GM13976 (cell line): ENCODE measurements around the gene PCDHB16.
"Not testable (repeated sequence)": the region's sequence is repeated elsewhere in the genome, so short reads cannot be mapped to it uniquely, and the experiment has no call there.

ENCODE experiments used
- DNase-seq: peaks from one replicate; pipeline ENCODE4 v3.0.0; 2012; ENCODE audit warnings: low spot score
- in situ Hi-C: fragments of 300-500 bp; cut with MboI; formaldehyde crosslinking; loops from one replicate; pipeline ENCODE4 v1.12.0; 2022; ENCODE audit warnings: low sequenced_read_pairs, mixed read lengths, inconsistent platforms; ENCODE audit not compliant: unreplicated experiment
- TF ChIP-seq, protein P1 (sequence below): IDR thresholded peaks from 2 replicates; pipeline ENCODE4 v1.5.1; 2012; ENCODE audit warnings: borderline replicate concordance, mild to moderate bottlenecking; ENCODE audit not compliant: insufficient read depth; ENCODE audit errors: extremely low read depth, missing control alignments, control extremely low read depth

Gene PCDHB16

DNA sequence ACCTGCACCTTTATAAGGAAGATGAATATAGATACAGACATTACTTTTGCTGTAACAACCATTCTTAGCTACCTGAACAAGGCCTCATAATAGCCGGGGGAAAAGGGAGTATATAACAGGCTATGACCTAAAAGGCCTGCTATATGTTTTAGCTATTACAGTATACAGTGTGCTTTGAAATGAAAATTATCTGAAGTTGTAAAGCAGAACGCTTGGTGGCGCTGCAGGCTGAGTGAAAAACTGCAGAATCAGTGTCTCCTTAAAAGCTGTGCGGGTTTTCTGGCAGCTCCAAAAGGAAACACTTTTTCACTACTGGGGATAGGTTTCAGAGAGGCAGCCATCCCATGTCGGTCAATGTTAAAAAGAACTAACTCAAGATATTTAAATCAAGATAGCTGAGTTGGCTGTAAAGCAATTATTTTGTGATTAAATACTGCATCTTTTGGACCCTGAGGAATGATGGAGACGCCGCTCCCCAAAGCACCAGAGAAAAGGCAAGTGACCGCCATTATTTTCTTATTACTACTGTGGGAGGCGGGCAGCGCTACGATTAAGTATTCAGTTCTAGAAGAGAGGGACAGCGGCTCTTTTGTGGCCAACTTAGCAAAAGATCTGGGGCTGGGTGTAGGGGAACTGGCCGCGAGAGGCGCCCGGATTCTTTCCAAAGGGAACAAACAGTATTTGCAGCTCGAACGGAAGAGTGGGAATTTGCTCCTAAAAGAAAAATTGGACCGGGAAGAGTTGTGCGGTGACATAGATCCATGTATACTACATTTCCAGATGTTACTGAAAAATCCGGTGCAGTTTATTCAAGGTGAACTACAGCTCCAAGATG, 26.4 kb upstream of the PCDHB16 start:
- no peak for DNase-seq
- in situ Hi-C loops = no loop called here
- TF ChIP-seq, protein P1, sequence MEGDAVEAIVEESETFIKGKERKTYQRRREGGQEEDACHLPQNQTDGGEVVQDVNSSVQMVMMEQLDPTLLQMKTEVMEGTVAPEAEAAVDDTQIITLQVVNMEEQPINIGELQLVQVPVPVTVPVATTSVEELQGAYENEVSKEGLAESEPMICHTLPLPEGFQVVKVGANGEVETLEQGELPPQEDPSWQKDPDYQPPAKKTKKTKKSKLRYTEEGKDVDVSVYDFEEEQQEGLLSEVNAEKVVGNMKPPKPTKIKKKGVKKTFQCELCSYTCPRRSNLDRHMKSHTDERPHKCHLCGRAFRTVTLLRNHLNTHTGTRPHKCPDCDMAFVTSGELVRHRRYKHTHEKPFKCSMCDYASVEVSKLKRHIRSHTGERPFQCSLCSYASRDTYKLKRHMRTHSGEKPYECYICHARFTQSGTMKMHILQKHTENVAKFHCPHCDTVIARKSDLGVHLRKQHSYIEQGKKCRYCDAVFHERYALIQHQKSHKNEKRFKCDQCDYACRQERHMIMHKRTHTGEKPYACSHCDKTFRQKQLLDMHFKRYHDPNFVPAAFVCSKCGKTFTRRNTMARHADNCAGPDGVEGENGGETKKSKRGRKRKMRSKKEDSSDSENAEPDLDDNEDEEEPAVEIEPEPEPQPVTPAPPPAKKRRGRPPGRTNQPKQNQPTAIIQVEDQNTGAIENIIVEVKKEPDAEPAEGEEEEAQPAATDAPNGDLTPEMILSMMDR = no peak

DNA sequence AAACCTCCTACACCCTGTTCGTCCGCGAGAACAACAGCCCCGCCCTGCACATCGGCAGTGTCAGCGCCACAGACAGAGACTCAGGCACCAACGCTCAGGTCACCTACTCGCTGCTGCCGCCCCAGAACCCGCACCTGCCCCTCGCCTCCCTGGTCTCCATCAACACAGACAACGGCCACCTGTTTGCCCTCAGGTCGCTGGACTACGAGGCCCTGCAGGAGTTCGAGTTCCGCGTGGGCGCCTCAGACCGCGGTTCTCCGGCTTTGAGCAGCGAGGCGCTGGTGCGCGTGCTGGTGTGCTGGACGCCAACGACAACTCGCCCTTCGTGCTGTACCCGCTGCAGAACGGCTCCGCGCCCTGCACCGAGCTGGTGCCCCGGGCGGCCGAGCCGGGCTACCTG, 24.8 kb upstream of the PCDHB16 start:
- in situ Hi-C loops, DNase-seq: not testable (repeated sequence)

DNA sequence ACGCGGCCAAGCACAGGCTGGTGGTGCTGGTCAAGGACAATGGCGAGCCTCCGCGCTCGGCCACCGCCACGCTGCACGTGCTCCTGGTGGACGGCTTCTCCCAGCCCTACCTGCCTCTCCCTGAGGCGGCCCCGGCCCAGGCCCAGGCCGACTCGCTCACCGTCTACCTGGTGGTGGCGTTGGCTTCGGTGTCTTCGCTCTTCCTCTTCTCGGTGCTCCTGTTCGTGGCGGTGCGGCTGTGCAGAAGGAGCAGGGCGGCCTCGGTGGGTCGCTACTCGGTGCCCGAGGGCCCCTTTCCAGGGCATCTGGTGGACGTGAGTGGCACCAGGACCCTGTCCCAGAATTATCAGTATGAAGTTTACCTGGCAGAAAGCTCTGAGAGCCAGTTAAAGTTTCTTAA, 24.3 kb upstream of the PCDHB16 start:
- DNase-seq, in situ Hi-C loops: not testable (repeated sequence)

DNA sequence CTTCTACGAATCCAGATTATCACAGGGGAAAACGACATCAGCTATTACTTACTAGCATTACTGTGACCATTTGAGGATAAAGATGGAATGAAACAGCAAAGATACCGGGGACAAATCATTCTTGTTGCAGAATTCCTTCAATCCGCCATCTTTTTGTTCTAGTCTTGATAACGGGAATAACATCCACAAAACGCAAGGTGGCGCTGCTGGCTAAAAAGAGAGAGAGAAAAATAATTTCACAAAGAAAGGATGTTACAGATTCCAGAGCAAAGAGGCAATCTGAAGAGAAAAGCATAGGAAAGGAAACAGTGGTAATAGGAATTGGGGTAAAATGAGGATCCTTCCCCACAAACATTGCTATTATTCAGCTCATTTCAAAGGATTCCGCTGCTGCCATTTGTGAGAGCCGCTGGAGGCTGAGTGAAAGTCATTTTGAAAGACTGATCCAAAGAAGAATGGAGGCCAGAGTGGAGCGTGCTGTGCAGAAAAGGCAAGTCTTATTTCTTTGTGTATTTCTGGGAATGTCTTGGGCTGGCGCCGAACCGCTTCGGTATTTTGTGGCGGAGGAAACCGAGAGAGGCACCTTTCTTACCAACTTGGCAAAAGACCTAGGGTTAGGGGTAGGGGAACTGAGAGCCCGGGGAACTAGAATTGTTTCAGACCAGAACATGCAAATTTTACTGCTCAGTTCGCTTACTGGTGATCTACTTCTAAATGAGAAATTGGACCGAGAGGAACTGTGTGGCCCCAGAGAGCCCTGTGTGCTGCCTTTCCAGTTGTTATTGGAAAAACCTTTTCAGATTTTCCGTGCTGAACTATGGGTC, 9.6 kb upstream of the PCDHB16 start, which contains the start of gene PCDHB7:
Gene PCDHB7 (plus strand): TSS at position 264 of the 824 bp plus-strand sequence. CDS start 192 bp downstream, at position 456.
- in situ Hi-C loops = no loop called here
- DNase-seq = no peak
- TF ChIP-seq, protein P1 = no peak

DNA sequence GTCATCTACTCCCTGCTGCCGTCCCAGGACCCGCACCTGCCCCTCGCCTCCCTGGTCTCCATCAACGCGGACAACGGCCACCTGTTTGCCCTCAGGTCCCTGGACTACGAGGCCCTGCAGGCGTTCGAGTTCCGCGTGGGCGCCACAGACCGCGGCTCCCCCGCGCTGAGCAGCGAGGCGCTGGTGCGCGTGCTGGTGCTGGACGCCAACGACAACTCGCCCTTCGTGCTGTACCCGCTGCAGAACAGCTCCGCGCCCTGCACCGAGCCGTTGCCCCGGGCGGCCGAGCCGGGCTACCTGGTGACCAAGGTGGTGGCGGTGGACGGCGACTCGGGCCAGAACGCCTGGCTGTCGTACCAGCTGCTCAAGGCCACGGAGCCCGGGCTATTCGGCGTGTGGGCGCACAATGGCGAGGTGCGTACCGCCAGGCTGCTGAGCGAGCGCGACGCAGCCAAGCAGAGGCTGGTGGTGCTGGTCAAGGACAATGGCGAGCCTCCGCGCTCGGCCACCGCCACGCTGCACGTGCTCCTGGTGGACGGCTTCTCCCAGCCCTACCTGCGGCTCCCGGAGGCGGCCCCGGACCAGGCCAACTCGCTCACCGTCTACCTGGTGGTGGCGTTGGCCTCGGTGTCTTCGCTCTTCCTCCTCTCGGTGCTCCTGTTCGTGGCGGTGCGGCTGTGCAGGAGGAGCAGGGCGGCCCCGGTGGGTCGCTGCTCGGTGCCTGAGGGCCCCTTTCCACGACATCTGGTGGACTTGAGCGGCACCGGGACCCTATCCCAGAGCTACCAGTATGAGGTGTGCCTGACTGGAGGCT, 7.7 kb upstream of the PCDHB16 start:
- DNase-seq, in situ Hi-C loops: not testable (repeated sequence)

DNA sequence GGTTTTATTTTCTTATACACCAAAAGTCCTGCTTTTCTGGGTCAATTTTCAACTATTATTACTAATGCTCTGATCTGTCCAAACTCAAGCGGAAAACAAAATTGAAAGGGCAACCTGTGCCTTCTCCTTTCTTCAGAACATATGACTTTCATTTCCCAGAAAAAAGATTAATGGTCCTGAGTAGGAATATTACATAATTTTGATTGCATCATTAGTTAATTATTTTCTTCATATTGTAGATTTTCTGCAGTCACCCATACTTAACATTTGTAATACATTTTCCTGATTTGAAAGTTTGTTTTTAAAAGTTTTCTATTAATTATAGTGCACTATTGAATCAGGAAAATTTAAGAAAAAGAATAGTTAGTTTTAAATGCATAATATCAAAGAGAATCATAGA, 6.3 kb upstream of the PCDHB16 start:
- in situ Hi-C loops = no loop called here
- TF ChIP-seq, protein P1 = no peak

DNA sequence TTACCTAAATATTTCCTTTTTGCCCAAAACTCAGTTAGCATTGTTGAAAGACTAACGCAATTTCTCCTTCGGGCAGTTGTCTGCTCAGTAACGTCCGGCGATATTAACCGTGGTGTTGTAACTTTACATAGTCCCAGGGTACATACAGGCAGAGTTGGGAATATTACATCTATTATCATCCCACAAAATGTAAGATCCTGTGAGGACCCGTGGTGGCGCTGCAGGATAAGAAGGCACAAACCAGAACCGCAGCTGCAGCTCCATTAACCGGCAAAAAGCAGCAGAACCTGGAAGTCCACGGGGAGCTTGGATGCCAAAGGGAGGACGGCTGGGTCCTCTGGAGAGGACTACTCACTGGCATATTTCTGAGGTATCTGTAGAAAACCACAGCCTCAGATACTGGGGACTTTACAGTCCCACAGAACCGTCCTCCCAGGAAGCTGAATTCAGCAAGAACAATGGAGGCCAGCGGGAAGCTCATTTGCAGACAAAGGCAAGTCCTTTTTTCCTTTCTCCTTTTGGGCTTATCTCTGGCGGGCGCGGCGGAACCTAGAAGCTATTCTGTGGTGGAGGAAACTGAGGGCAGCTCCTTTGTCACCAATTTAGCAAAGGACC, 4.5 kb upstream of the PCDHB16 start, which contains the start of gene PCDHB8:
Gene PCDHB8 (plus strand): TSS at position 214 of the 615 bp plus-strand sequence. CDS start 245 bp downstream, at position 459.
- in situ Hi-C loops, DNase-seq: not testable (repeated sequence)

More for the DNA sequence above, 6.3 kb upstream of the PCDHB16 start:
- no peak for DNase-seq

DNA sequence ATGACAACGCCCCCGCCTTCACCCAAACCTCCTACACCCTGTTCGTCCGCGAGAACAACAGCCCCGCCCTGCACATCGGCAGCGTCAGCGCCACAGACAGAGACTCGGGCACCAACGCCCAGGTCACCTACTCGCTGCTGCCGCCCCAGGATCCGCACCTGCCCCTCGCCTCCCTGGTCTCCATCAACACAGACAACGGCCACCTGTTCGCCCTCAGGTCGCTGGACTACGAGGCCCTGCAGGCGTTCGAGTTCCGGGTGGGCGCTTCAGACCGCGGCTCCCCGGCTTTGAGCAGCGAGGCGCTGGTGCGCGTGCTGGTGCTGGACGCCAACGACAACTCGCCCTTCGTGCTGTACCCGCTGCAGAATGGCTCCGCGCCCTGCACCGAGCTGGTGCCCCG, 2.8 kb upstream of the PCDHB16 start:
- in situ Hi-C loops, DNase-seq: not testable (repeated sequence)

DNA sequence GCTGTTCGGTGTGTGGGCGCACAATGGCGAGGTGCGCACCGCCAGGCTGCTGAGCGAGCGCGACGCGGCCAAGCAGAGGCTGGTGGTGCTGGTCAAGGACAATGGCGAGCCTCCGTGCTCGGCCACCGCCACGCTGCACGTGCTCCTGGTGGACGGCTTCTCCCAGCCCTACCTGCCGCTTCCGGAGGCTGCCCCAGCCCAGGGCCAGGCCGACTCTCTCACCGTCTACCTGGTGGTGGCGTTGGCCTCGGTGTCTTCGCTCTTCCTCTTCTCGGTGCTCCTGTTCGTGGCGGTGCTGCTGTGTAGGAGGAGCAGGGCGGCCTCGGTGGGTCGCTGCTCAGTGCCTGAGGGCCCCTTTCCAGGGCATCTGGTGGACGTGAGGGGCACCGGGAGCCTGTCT, 2.3 kb upstream of the PCDHB16 start:
- in situ Hi-C loops, DNase-seq: not testable (repeated sequence)
